Measurements from ENCODE around the gene CDHR3. TPM values are rescaled to one million over a fixed set of nuclear protein-coding genes. Genes with fewer than 3 reads are reported as not detected.

Gene CDHR3
- total and polyA plus RNA-seq, 8 donors: 0.86 to 3.7 (median 1.9) TPM

- Histone ChIP-seq H3K36me3 (no peaks in the 10 kb centered on the region), H3K27ac (no peak overlapping the region), H3K27me3 (no peaks in the 10 kb centered on the region), H3K4me1 (peaks cover 0 to 7% (median 0%) of the 10 kb centered on the region in 3 donors), H3K9me3 (no peaks in the 10 kb centered on the region), H3K4me3 (no peak overlapping the region)
- FAIRE-seq (no peak), DNase-seq (no peak), ATAC-seq (no peak)
- 84 to 88% methylated on average over 11 of the region's 11 CpGs for WGBS, 2 donors
- TF ChIP-seq CTCF (IDR thresholded peaks at IDR 0.05): no peak
- intact Hi-C loops (cut with DNase I): no loop called here
Observed at GRCh38 chr7:106054156-106054910, 91.3 kb downstream of the CDHR3 start.

GRCh38 chr7:106054971-106055532 is 92.0 kb downstream of the CDHR3 start:
- H3K36me3 ChIP-seq: no peaks in the 10 kb centered on the region
- peaks cover 0 to 7% (median 0%) of the 10 kb centered on the region in 3 donors for H3K4me1 ChIP-seq
- H3K9me3 ChIP-seq: no peaks in the 10 kb centered on the region
- FAIRE-seq: no peak
- intact Hi-C loops (cut with DNase I): loop anchor here in 2 of 3 donors (5.0 kb wide), 2 partner anchors 97 to 112 kb away; no protein-coding TSS in a partner anchor
- no peaks in the 10 kb centered on the region for H3K27me3 ChIP-seq
- no peak for TF ChIP-seq CTCF (IDR thresholded peaks at IDR 0.05)
- H3K27ac ChIP-seq: no peak overlapping the region
- 76 to 83% methylated on average over 7 of the region's 7 CpGs for WGBS, 2 donors
- no peak overlapping the region for H3K4me3 ChIP-seq
- no peak for ATAC-seq
- no peak for DNase-seq

- peaks cover 0 to 7% (median 0%) of the 10 kb centered on the region in 3 donors for H3K4me1 ChIP-seq
- FAIRE-seq (no peak), ATAC-seq (peak; percentile 79 to 93 (median 93)), DNase-seq (peak in 4 of 6 donors; percentile 41 to 72 (median 65))
- intact Hi-C loops (cut with DNase I): loop anchor here in 2 of 3 donors (5.0 kb wide), 2 partner anchors 96 to 111 kb away; no protein-coding TSS in a partner anchor
- H3K27me3 ChIP-seq: no peaks in the 10 kb centered on the region
- peak; percentile 56 to 81 (median 70) for TF ChIP-seq CTCF (IDR thresholded peaks at IDR 0.05)
- WGBS, 2 donors: 32 to 33% methylated on average over 9 of the region's 9 CpGs
- no peaks in the 10 kb centered on the region for H3K36me3 ChIP-seq
- H3K27ac ChIP-seq: no peak overlapping the region
- H3K9me3 ChIP-seq: no peaks in the 10 kb centered on the region
- H3K4me3 ChIP-seq: no peak overlapping the region
Observed at GRCh38 chr7:106056513-106057203, 93.6 kb downstream of the CDHR3 start.

GRCh38 chr7:106057204-106057961 is 94.3 kb downstream of the CDHR3 start:
- peaks cover 0 to 7% (median 0%) of the 10 kb centered on the region in 3 donors for H3K4me1 ChIP-seq
- DNase-seq (no peak), FAIRE-seq (no peak), ATAC-seq (no peak)
- intact Hi-C loops (cut with DNase I): loop anchor here in 2 of 3 donors (5.0 kb wide), 2 partner anchors 95 to 110 kb away; no protein-coding TSS in a partner anchor
- H3K36me3 ChIP-seq: no peaks in the 10 kb centered on the region
- peak overlapping the region in 1 of 4 donors; percentile 56 for H3K27ac ChIP-seq
- H3K4me3 ChIP-seq: no peak overlapping the region
- 53 to 56% methylated on average over 10 of the region's 10 CpGs for WGBS, 2 donors
- H3K9me3 ChIP-seq: no peaks in the 10 kb centered on the region
- no peak for TF ChIP-seq CTCF (IDR thresholded peaks at IDR 0.05)
- no peaks in the 10 kb centered on the region for H3K27me3 ChIP-seq
